Cardiac septum (tissue), 1 donor: ENCODE data around the gene GATAD2B. TPM values are rescaled to one million over a fixed set of nuclear protein-coding genes. Genes with fewer than 3 reads are reported as not detected.
"Not testable (repeated sequence)": the region's sequence is repeated elsewhere in the genome, so short reads cannot be mapped to it uniquely, and the experiment has no call there.

Experiments
- DNase-seq: peaks from one replicate; pipeline ENCODE4 v3.0.0-alpha.2; 2020; ENCODE audit warnings: low spot score
- intact Hi-C: fragments of 100-400 bp; cut with DNase I; formaldehyde crosslinking; loops from one replicate; pipeline ENCODE4 v1.14.0; 2022
- total RNA-seq: library from RNA; stranded (reverse); fragmentation: NEBNext Ultra II Directional; extraction: Animal tissue kit (Norgen Biotek cat#: 25700); gene quantifications from one replicate; pipeline ENCODE4 v1.2.1, GENCODE V29; 2021
- donor health status: DM: no; HTN: no; CAD: no.

GATAD2B gene
- total RNA-seq, 1 donor from 2014 or later, result 45.7 TPM

DNA sequence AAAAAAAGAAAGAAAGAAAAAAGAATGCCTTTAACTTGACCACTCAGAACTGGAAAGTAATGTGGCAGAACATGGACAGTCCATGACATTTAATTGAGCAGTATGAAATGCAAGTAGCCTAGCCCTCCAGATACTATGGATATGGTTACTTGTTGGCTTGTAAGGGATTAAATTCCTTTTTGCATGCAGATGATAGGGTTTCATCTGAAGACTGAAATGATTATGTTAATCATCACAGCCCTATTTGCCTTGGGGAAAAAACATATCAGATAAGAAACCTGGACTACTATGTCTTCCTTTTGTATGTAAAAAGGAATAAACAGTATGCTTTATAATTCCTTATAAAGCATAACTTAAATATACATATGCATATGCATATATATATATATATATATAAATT lies 66.0 kb downstream of the GATAD2B start:
- DNase-seq, result no peak
- intact Hi-C loops, result no loop called here

DNA sequence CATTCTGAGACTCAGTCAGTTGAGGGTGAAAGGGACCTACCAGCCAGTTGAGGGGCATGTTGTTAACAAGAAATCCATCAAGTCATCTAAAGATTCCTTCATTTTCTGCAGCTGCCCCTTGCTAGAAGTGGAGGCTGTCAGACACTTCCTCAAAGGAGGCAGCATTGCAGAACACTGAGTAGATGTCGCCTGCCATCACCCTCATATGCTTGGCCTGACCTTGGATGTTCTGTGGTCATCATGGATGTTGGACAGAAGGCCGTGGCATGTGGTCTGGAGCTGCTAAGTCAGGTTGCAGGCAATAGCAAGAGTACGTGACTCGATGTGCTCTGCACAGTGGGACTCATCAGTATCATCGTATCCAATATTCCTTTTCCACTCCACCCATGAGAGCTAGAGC lies 70.6 kb downstream of the GATAD2B start:
- intact Hi-C loops, result no loop called here
- DNase-seq, result no peak

DNA sequence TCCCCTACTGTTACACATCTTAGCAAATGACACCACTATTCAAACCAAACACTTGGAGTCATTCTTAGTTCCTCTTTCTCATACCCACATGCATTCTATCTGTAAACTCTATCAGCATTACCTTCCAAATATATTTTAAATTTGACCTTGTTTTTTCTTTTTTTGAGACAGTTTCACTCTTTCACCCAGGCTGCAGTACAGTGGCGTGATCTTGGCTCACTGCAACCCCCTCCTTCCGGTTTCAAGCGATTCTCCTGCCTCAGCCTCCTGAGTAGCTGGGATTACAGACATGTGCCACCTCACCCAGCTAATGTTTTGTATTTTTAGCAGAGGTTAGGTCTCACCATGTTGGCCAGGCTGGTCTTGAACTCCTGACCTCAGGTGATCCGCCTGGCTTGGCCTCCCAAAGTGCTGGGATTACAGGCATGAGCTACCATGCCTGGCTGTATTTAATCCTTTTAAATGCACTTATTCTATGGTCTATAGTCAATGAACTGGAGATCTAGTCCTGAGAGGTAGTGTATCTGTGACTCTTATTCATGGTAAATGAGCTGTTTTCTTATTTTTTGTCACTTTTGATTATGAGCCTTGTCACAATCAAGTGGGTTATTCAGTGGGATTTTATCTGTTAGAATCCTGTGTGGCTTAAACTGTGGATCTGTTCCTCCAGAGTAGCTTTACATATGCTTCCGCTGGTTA lies 73.1 kb downstream of the GATAD2B start:
- no peak for DNase-seq
- intact Hi-C loops, result no loop called here

DNA sequence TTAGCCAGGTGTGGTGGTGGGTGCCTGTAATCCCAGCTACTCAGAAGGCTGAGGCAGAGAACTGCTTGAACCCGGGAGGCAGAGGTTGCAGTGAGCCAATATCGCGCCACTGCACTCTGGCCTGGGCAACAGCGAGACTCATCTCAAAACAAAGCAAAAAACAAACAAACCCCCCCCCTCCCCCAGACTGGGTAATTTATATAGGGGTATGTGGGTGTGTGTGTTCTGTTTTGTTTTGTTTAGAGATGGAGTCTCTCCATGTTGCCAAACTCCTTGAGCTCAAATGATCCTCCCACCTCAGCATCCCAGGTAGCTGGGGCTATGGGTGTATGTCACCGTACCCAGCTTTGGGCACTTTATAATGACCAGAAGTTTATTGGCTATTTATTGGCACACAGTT lies 74.0 kb downstream of the GATAD2B start:
- no peak for DNase-seq
- intact Hi-C loops, result no loop called here

DNA sequence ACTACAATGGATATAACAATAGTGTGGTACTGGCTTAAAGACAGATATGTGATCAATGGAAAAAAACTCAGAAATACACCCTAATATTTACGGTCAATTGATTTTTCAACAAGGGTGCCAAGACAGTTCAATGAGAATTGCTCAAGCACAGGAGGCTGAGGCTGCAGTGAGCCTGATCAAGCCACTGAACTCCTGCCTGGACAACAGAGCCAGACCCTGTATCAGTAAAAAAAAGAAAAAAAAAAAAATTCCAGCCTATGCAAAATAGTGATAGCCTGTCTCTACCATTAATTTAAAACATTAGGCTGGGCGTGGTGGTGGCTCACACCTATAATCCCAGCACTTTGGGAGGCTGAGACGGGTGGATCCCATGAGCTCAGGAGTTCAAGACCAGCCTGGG lies 77.6 kb downstream of the GATAD2B start:
- intact Hi-C loops, result no loop called here
- DNase-seq, result no peak

DNA sequence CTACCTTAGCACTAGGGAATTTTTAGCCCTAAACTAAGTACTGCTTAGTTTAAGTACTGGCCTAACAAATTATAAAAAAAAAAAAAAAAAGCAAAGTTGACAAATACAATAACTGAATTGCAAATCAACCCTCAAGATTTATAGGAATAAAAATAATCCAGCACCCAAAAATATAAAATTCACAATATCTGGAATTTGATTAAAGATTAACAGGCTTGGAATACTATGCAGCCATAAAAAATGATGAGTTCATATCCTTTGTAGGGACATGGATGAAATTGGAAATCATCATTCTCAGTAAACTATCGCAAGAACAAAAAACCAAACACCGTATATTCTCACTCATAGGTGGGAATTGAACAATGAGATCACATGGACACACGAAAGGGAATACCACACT lies 78.4 kb downstream of the GATAD2B start:
- intact Hi-C loops, DNase-seq: not testable (repeated sequence)

DNA sequence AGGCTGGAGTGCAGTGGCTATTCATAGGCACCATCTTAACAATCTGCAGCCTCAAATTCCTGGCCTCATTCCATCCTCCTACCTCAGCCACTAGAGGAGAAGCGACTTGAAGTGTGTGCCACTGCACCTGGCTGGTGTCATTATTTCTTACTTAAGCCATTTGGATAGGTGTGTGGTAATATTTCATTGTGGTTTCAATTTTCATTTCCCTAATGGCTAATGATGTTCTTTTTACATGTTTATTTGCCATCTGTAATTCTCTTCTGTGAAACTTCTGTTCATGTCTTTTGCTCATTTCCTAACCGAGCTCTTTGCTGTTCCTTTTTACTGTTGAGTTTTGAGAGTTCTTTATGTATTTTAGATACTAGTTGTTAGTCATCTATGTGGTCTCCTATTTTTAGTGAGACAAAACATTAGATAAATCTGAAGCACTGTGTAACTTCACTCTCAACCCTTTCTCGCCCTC lies 80.7 kb downstream of the GATAD2B start:
- intact Hi-C loops, result no loop called here
- no peak for DNase-seq

DNA sequence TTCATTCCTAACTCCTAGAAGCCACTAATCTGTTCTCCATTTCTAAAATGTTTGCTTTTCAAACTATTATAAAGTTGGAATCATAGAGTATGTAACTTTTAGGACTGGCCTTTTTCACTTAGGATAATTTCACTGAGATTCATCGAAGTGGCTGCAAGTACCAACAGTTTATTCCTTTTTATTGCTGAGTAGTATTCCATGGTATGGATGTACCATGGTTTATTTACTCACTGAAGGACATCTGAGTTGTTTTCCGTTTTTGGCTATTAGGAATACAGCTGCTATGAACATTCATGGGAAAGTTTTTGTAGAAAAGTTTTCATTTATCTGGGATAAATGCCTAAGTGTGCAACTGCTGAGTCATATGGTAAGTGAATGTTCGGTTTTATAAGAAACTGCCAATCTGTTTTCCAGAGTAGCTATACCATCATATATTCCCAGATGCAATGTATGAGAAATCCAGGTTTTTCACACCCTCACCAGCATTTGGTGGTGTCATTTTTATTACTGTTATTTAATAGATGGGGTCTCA lies 81.2 kb downstream of the GATAD2B start:
- no peak for DNase-seq
- intact Hi-C loops, result no loop called here

DNA sequence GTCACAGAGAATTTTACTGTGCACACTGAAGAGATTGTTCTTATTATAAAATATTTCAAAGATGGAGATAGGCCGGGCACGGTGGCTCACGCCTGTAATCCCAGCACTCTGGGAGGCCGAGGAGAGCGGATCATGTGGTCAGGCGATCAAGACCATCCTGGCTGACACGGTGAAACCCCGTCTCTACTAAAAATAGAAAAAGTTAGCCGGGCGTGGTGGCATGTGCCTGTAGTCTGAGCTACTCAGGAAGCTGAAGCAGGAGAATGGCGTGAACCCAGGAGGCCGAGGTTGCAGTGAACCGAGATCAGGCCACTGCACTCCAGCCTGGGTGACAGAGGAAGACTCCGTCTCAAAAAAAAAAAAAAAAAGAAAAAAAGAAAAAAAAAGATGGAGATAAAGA lies 82.0 kb downstream of the GATAD2B start:
- intact Hi-C loops, DNase-seq: not testable (repeated sequence)

DNA sequence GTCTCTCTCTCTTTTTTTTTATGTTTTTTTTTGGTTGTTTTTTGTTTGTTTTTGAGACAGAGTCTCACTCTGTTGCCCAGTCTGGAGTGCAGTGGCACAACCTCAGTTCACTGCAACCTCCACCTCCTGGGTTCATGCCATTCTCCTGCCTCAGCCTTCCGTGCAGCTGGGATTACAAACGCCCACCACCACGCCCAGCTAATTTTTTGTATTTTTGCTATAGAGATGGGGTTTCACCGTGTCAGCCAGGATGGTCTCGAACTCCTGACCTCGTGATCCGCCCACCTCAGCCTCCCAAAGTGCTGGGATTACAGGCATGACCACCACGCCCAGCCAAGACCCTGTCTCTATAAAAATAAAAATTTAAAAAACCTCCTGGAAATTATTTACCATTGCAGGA lies 88.8 kb downstream of the GATAD2B start:
- intact Hi-C loops, DNase-seq: not testable (repeated sequence)

DNA sequence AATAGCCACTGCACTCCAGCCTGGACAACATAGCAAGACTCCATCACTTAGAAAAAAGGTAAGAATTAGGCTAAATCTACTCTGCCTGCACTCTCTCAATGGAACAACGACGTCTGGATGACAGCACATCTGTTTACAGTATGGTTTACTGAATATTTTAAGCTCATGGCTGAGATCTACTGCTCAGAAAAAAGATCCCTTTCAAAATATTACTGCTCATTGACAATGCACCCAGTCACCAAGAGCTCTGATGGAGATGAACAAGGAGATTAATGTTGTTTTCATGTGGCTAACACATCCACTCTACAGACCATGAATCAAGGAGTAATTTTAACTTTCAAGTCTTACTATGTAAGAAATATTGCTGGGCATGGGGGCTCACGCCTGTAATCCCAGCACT lies 89.6 kb downstream of the GATAD2B start:
- intact Hi-C loops, result no loop called here
- no peak for DNase-seq

DNA sequence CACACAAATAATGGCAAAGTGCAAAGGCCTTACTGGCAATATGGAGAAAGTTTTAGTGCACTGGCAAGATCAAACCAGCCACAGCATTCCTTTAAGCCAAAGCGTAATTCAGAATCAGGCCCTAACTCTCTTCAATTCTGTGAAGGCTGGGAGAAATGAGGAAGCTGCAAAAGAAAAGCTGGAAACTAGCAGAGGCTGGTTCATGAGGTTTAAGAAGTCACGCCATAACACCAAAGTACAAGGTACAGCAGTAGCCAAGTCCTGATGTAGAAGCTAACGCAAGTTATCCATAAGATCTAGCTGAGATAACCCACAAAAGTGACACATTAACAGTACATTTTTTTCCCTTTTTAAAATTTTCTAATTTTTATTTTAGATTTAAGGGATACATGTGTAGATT lies 90.5 kb downstream of the GATAD2B start:
- intact Hi-C loops, result no loop called here
- DNase-seq, result no peak

DNA sequence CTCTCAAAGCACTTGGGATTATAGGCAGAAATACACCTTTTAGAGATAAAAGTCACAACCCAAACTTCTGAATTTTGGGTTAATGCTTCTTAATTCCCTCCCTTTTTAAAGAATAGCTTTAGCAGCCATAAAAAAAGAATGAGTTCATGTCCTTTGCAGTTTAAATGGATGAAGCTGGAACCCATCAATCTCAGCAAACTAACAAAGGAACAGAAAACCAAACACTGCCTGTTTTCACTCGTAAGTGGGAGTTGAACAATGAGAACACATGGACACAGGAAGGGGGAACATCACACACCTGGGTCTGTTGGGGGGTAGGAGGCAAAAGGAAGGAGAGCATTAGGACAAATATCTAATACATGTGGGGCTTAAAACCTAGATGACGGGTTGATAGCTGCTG lies 91.7 kb downstream of the GATAD2B start:
- DNase-seq, result no peak
- intact Hi-C loops, result no loop called here

DNA sequence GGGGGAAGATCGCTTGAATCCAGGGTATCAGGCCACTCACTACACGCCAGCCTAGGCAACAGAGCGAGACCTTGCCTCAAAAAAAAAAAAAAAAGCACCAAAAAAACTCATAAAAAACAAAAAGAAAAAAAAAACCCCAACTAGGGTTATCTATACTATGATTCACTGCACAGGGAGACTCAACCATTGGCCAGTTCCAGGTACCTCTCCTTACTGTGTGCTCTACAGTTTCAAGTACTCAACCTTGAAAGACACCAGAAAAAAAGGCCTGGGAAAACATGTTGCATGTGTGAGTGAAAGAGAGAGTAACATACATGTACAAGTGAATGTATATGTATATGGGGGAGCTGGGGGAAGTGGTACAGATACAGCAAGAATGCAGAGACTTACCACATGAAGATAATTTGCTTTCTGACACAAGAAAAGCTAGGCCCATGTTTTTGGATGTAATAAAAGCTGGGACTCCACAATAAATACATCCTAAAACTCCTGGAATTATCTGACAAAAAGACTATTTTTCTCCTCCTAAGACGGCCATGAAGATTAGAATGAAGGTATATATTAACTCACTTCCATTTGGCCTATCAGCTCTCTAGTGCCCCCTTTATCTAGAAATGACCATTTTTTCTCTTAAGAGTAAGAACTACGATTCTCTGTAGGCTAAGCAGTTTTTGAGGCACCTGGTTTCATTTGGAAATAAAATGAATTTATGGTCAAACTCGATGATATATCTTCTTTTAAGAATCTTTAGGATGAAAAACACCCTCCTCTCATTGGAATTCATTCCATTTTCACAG lies 95.4 kb downstream of the GATAD2B start:
- intact Hi-C loops, result no loop called here
- no peak for DNase-seq

DNA sequence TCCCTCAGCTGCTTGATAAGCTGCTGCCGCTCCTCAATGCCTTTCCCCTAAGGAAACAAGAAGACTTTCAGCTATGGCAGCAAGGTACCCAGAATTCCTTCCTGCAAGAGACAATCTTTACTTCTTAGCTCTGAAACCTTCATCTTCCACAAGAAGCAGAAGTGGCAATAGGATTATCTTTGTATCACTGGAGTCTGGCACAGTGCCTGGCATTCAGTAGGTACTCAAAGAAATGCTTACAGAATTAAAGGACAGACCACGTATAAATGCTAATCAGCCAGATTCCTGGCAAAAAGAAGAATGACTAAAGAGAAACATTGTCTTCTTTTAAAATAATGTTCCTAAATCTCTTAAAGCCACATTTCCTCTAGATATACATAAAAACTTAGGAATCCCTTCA lies 103.9 kb downstream of the GATAD2B start:
- intact Hi-C loops, result no loop called here
- no peak for DNase-seq

DNA sequence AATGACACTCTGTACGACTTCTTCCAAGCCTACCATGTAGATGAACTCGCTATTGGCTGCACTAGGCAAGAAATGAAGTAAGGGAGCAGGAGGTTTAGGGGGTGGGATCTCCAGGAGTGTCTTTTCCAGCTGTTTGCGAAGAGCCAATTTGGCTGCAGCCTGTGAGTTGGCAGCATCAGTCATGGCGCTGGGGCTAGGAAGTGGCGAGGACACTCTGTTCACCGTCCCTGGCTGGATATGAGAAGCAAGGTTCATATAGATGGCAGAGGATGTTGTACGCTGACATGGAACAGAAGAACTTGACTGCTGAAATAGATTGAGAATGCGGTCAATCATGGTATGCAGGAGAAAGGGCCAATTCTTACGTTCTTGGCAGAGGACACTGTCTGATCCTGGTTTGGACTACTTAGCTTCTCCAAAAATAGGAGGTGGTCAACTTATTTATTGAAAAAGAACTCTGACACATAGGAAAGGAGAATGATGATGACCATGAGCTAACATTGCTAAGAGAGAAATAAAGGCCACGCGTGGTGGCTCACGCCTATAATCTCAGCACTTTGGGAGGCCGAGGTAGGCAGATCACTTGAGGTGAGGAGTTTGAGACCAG lies 106.4 kb downstream of the GATAD2B start:
- DNase-seq, result no peak
- intact Hi-C loops, result no loop called here

DNA sequence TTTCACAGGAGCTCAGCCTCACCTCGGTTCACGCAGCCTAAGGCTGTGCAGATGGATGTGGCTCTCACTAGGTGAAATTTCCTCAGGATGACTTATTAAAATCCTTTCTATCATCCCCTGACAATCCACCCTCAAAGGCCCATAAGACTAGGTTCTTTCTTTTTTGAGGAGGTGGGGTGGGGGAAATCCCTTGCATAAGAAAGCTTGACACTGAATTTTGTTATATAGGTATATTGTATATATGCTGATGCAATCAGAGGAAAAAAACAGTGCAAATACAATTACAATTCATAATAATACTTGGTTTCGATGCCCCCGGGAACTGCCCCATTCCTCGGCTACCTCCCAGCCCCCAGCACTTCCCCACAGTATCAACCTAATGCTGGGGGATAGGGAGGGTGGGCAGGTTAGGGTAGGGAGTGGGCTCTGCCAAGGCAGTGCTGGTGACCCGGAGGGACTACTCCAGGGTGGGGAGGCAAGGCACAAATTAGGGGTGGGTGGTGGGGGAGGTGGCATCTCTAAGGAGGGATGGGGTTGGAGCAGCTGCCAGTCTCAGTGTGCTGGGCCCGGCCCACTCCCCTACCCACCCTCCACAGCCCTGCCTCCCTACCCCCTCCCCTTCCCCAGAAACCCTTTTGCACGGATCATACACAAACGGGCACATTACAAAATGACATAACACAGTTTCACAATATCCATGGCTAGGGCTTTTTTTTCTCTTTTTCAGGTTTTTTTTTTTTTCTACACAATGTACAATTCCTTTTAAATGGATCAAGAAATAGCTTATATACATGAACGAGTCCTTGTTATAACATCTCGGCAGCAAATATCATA lies 116.7 kb downstream of the GATAD2B start:
- intact Hi-C loops, result no loop called here
- DNase-seq, result peak; percentile 15

DNA sequence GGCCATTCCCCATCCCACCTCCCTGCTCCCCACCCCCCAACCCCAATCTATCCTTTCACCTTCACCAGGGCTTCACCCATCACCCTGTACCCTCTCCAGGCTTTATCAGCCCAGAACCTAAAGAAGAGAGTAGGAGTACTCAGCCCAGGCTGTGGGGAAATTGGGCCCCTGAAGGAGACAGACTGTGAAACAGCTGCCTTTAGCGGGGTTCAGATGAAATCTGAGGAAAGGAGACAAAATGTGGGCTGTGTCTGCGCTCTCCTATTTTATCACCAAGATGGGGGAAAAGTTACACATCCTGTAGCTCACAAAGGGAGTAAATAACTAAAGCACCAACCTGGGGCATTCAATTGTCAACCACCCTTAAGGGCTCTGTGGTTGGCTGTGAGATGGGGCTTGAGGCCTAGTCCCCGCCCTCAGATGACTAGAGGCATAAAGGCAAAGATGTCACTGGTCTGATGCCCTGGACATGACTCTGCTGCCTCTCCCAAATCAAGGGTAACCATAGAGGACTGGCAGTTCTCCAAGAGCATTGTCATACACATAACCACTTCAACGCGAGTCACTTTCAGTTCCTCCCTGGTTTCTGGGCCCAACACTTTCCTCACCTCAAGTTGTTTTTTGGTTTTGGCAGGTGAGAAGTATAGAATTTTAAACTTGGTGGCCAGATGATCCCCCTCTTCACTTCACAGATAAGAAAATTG lies 117.6 kb downstream of the GATAD2B start:
- peak; percentile 73 for DNase-seq
- intact Hi-C loops, result no loop called here

DNA sequence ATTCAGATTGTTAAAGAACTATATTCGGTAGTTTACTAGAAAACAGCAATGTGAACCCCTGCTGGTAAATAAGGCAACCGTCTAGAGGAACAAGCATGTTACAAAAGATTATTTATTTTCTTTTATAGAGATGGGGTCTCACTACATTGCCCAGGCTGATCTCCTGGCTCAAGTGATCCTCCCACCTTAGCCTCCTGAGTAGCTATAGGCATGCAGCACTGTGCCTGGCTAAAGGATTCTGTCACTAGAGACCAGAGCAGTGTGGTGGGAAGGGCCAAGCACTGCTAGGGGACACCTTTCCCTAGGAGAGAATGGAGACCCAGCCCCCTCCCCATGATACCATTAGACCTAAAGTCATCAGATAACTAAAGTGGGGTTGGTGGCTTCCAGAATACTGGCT lies 118.7 kb downstream of the GATAD2B start:
- DNase-seq, result peak; percentile 49
- intact Hi-C loops, result no loop called here
